Muscle layer of colon (tissue), 2 donors: Measurements from ENCODE around the gene CDC42BPG.

ENCODE experiments used
- H3K27ac ChIP-seq: one replicate; pipeline ENCODE4 v1.7.0; 2013; ENCODE audit warnings: low read depth, mild to moderate bottlenecking, low read length, moderate library complexity
- H3K27me3 ChIP-seq, 2 donors: one replicate each; pipeline ENCODE4 v1.7.0; 2013; ENCODE audit warnings: low read length in 2 of 2, mild to moderate bottlenecking in 2 of 2; ENCODE audit not compliant: insufficient read depth in 2 of 2, control insufficient read depth in 1 of 2
- H3K36me3 ChIP-seq: one replicate; pipeline ENCODE4 v1.7.0; 2013; ENCODE audit warnings: mild to moderate bottlenecking, low read length; ENCODE audit not compliant: insufficient read depth
- H3K4me1 ChIP-seq: one replicate; pipeline ENCODE4 v1.7.0; 2013; ENCODE audit warnings: mild to moderate bottlenecking, low read length; ENCODE audit not compliant: insufficient read depth
- H3K4me3 ChIP-seq, 2 donors: one replicate each; pipeline ENCODE4 v1.7.0; 2013; ENCODE audit warnings: low read length in 2 of 2, low read depth in 1 of 2, mild to moderate bottlenecking in 1 of 2, moderate library complexity in 1 of 2
- H3K9ac ChIP-seq: one replicate; pipeline ENCODE4 v1.7.0; 2013; ENCODE audit warnings: low read length
- H3K9me3 ChIP-seq: one replicate; pipeline ENCODE4 v1.7.0; 2013; ENCODE audit warnings: mild to moderate bottlenecking, low read length
- donor health status: abdominal sarcoma.
- donor health status: Adenocarcinoma of cecum.

Gene CDC42BPG

GRCh38 chr11:64887757-64888405 is 43.4 kb upstream of the CDC42BPG start:
- Histone ChIP-seq H3K4me1 (peaks cover 10% of the 10 kb centered on the region), H3K27ac (peak overlapping the region; percentile 37), H3K4me3 (peak overlapping the region; percentile 24 to 70), H3K27me3 (no peaks in the 10 kb centered on the region), H3K36me3 (no peaks in the 10 kb centered on the region), H3K9ac (peak overlapping the region; percentile 53), H3K9me3 (no peaks in the 10 kb centered on the region)

GRCh38 chr11:64887234-64887756 is 42.8 kb upstream of the CDC42BPG start:
- Histone ChIP-seq H3K27ac (peak overlapping the region; percentile 37), H3K36me3 (no peaks in the 10 kb centered on the region), H3K4me1 (peaks cover 10% of the 10 kb centered on the region), H3K4me3 (peak overlapping the region in 1 of 2 donors; percentile 70), H3K27me3 (no peaks in the 10 kb centered on the region), H3K9me3 (no peaks in the 10 kb centered on the region), H3K9ac (peak overlapping the region; percentile 53)

- Histone ChIP-seq H3K4me3 (no peak overlapping the region), H3K9ac (no peak overlapping the region), H3K4me1 (peaks cover 10% of the 10 kb centered on the region), H3K27me3 (no peaks in the 10 kb centered on the region), H3K27ac (no peak overlapping the region), H3K9me3 (no peaks in the 10 kb centered on the region), H3K36me3 (no peaks in the 10 kb centered on the region)
Measured at GRCh38 chr11:64885367-64886286, 41.2 kb upstream of the CDC42BPG start.

- no peaks in the 10 kb centered on the region for H3K9me3 ChIP-seq
- no peaks in the 10 kb centered on the region for H3K36me3 ChIP-seq
- H3K27me3 ChIP-seq = no peaks in the 10 kb centered on the region
- peaks cover 19% of the 10 kb centered on the region for H3K4me1 ChIP-seq
- H3K4me3 ChIP-seq = no peak overlapping the region
- H3K27ac ChIP-seq = no peak overlapping the region
- no peak overlapping the region for H3K9ac ChIP-seq
Measured at GRCh38 chr11:64884019-64884418, 39.6 kb upstream of the CDC42BPG start.

- Histone ChIP-seq H3K27ac (no peak overlapping the region), H3K4me3 (no peak overlapping the region), H3K4me1 (peaks cover 19% of the 10 kb centered on the region), H3K9me3 (no peaks in the 10 kb centered on the region), H3K27me3 (no peaks in the 10 kb centered on the region), H3K36me3 (no peaks in the 10 kb centered on the region), H3K9ac (no peak overlapping the region)
Measured at GRCh38 chr11:64883575-64883974, 39.1 kb upstream of the CDC42BPG start.

- no peaks in the 10 kb centered on the region for H3K27me3 ChIP-seq
- no peak overlapping the region for H3K27ac ChIP-seq
- H3K9ac ChIP-seq = no peak overlapping the region
- no peaks in the 10 kb centered on the region for H3K9me3 ChIP-seq
- no peak overlapping the region for H3K4me3 ChIP-seq
- H3K4me1 ChIP-seq = peaks cover 10% of the 10 kb centered on the region
- no peaks in the 10 kb centered on the region for H3K36me3 ChIP-seq
Measured at GRCh38 chr11:64882243-64882642, 37.8 kb upstream of the CDC42BPG start.

- Histone ChIP-seq H3K9me3 (no peaks in the 10 kb centered on the region), H3K27ac (no peak overlapping the region), H3K9ac (no peak overlapping the region), H3K4me1 (peaks cover 15% of the 10 kb centered on the region), H3K4me3 (no peak overlapping the region), H3K27me3 (no peaks in the 10 kb centered on the region), H3K36me3 (no peaks in the 10 kb centered on the region)
Measured at GRCh38 chr11:64881476-64881875, 37.0 kb upstream of the CDC42BPG start.

GRCh38 chr11:64880240-64881001 is 36.0 kb upstream of the CDC42BPG start:
- H3K9ac ChIP-seq = no peak overlapping the region
- H3K9me3 ChIP-seq = no peaks in the 10 kb centered on the region
- no peaks in the 10 kb centered on the region for H3K27me3 ChIP-seq
- H3K36me3 ChIP-seq = no peaks in the 10 kb centered on the region
- no peak overlapping the region for H3K4me3 ChIP-seq
- H3K4me1 ChIP-seq = peaks cover 25% of the 10 kb centered on the region
- no peak overlapping the region for H3K27ac ChIP-seq

GRCh38 chr11:64879244-64879900 is 34.9 kb upstream of the CDC42BPG start:
- Histone ChIP-seq H3K27ac (peak overlapping the region; percentile 91), H3K9me3 (no peaks in the 10 kb centered on the region), H3K4me1 (peaks cover 36% of the 10 kb centered on the region), H3K9ac (peak overlapping the region; percentile 74), H3K4me3 (peak overlapping the region; percentile 53 to 86), H3K36me3 (peaks cover 6% of the 10 kb centered on the region), H3K27me3 (no peaks in the 10 kb centered on the region)

GRCh38 chr11:64878494-64879243 is 34.2 kb upstream of the CDC42BPG start, which contains the start of gene EHD1:
TSS of gene EHD1 (minus strand) at chr11:64878621. CDS start at chr11:64878464, 157 bp downstream.
- Histone ChIP-seq H3K27me3 (no peaks in the 10 kb centered on the region), H3K9me3 (no peaks in the 10 kb centered on the region), H3K36me3 (peaks cover 8% of the 10 kb centered on the region), H3K9ac (peak within 1 kb of the TSS; percentile 74), H3K4me3 (peak within 1 kb of the TSS; percentile 61 to 86), H3K27ac (peak within 1 kb of the TSS; percentile 91), H3K4me1 (peaks cover 39% of the 10 kb centered on the region)
